Measurements from ENCODE around the gene DMXL2. TPM values are rescaled to one million over a fixed set of nuclear protein-coding genes. Genes with fewer than 3 reads are reported as not detected.
A peak's percentile ranks its signal among the peaks of the same experiment; 100 is the strongest.

DMXL2 gene, protein sequence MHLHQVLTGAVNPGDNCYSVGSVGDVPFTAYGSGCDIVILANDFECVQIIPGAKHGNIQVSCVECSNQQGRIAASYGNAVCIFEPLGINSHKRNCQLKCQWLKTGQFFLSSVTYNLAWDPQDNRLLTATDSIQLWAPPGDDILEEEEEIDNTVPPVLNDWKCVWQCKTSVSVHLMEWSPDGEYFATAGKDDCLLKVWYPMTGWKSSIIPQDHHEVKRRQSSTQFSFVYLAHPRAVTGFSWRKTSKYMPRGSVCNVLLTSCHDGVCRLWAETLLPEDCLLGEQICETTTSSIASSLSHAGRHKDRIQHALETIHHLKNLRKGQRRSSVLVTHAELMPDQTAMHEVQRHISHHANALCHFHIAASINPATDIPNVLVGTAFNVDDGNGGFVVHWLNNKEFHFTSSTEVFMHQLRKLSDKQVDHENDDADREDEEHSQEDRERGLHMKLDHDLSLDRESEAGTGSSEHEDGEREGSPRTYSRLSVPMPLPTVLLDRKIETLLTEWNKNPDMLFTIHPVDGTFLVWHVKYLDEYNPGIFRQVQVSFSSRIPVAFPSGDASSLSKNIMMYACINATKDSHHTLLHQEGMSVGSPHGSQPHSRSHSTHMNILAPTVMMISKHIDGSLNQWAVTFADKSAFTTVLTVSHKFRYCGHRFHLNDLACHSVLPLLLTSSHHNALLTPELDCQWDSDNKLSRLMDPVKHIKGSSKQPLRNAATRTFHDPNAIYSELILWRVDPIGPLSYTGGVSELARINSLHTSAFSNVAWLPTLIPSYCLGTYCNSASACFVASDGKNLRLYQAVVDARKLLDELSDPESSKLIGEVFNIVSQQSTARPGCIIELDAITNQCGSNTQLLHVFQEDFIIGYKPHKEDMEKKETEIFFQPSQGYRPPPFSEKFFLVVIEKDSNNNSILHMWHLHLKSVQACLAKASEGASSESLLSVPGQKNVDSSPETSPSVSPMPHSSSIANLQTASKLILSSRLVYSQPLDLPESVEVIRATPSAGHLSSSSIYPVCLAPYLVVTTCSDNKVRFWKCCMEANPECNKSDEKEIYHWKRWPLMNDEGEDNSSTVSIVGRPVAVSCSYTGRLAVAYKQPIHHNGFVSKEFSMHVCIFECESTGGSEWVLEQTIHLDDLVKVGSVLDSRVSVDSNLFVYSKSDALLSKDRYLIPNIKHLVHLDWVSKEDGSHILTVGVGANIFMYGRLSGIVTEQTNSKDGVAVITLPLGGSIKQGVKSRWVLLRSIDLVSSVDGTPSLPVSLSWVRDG (N-terminal part only)
- total RNA-seq = 29.0 TPM
- polyA plus RNA-seq (ENCODE audit: insufficient read depth, low read depth, low replicate concordance) = 14.6 TPM
- long read RNA-seq, donor 1 = 0 reads
- long read RNA-seq, donor 2, partial matches to known transcripts = 0 of 1 reads
- long read RNA-seq, donor 2, other reads (novel, unspliced or antisense) = 0 of 1 reads
- long read RNA-seq, donor 3 = 0 reads
- long read RNA-seq, donor 4 = 0 reads
- long read RNA-seq, donor 5, partial matches to known transcripts = 0 of 1 reads
- long read RNA-seq, donor 5, other reads (novel, unspliced or antisense) = 0 of 1 reads
- long read RNA-seq, donor 6, partial matches to known transcripts = 0 of 1 reads
- long read RNA-seq, donor 6, other reads (novel, unspliced or antisense) = 0 of 1 reads
- long read RNA-seq, donor 7, partial matches to known transcripts = 2 of 5 reads
- long read RNA-seq, donor 7, other reads (novel, unspliced or antisense) = 3 of 5 reads
- long read RNA-seq, donor 8, partial matches to known transcripts = 6 of 6 reads
- long read RNA-seq, donor 8, other reads (novel, unspliced or antisense) = 0 of 6 reads
- long read RNA-seq, donor 9 = 0 reads
- long read RNA-seq, donor 10, partial matches to known transcripts = 0 of 1 reads
- long read RNA-seq, donor 10, other reads (novel, unspliced or antisense) = 0 of 1 reads

DNA sequence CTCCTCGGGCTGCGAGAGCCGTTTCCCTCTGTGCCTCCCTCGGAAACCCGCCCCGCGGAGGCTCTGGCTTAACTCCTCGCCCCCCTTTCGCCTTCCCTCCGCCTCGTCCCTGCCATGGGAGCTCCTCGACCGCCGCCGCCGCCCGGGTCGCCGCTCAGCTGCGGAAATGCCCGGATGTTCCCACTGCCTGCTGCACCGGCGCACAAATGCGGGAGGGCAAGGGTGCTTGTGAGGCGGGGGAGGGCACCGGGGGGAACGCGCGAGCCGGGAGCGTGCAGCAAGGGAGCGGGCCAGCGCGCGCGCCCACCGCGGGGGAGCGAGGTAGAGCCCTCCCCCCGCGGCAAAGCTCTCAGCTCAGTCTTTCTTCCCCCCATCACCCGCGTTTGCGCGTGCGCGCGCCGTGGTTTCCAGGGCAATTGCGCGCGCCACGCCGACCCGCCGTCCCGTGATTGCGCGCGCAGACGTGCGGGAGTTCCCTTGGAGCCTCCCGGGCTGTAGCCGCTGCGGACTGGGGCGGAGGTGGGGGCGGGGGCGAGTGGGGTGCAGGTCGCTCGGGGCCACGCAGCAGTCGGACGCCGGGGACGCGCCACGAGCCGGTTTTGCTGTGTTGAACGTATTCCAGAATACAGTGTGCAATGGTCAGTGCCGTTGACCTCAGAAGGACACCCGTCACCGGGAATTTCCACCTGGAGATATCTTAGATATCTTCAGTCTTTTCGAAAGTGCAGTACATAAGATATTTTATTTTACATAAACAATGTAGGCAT, at the start of gene DMXL2:
Gene DMXL2 (minus strand): TSS at position 168 of the 767 bp plus-strand sequence. CDS start 226 bp downstream, outside the sequence.
- Histone ChIP-seq H3K4me1 (ENCODE audit: control insufficient read depth in 2 of 3, insufficient read depth in 2 of 3, low read depth in 1 of 3, low read length in 3 of 3) (peaks cover 0 to 6% (median 0%) of the 10 kb centered on the region in 3 donors), H3K36me3 (ENCODE audit: control insufficient read depth in 2 of 3, insufficient read depth in 3 of 3, low read length in 3 of 3) (no peaks in the 10 kb centered on the region), H3K4me3 (ENCODE audit: low read length in 3 of 3) (peak within 1 kb of the TSS; percentile 80 to 91 (median 90)), H3K27me3 (ENCODE audit: control insufficient read depth, insufficient read depth, low read length) (no peaks in the 10 kb centered on the region), H3K9ac (ENCODE audit: low read length in 3 of 3) (peak within 1 kb of the TSS; percentile 62 to 86 (median 77)), H3K27ac (ENCODE audit: low read depth in 2 of 2, low read length in 2 of 2) (peak within 1 kb of the TSS; percentile 79 to 88), H3K9me3 (ENCODE audit: control insufficient read depth in 2 of 3, insufficient read depth in 1 of 3, low read length in 3 of 3) (no peaks in the 10 kb centered on the region)
- TF ChIP-seq, protein P1, sequence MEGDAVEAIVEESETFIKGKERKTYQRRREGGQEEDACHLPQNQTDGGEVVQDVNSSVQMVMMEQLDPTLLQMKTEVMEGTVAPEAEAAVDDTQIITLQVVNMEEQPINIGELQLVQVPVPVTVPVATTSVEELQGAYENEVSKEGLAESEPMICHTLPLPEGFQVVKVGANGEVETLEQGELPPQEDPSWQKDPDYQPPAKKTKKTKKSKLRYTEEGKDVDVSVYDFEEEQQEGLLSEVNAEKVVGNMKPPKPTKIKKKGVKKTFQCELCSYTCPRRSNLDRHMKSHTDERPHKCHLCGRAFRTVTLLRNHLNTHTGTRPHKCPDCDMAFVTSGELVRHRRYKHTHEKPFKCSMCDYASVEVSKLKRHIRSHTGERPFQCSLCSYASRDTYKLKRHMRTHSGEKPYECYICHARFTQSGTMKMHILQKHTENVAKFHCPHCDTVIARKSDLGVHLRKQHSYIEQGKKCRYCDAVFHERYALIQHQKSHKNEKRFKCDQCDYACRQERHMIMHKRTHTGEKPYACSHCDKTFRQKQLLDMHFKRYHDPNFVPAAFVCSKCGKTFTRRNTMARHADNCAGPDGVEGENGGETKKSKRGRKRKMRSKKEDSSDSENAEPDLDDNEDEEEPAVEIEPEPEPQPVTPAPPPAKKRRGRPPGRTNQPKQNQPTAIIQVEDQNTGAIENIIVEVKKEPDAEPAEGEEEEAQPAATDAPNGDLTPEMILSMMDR (IDR thresholded peaks at IDR 0.05; ENCODE audit: borderline replicate concordance, extremely low read depth, insufficient read depth) = no peak
- FAIRE-seq (no peak), DNase-seq (peak; percentile 95 to 96 (median 95))
- intact Hi-C loops (cut with DNase I) = no loop called here

DNA sequence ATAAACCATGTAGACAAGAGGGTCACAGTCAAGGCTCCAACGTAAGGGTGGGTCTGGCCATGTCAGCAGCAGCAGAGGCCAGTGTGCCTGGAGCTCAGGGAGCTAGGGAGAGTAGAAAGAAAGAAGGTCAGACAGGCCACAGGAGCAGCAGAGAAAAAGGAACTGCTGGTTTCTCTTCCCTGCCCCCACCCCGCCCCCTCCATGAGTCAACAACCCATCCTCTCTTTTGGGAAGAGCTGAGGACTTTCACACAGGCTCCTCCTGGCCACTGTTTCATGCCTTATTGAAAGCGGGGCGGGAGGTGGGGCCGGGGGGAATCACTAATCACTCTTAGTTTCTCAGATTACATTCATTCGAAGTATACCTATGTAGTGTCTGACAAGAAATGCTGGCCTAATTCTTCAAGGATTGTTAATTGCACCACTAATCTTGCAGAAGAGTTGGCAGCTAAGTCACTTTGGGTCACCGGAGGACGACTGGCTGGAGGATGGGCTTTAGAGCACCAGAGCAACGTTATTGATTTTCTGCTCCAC, 49.6 kb upstream of the DMXL2 start:
- H3K4me1 ChIP-seq (ENCODE audit: control insufficient read depth in 2 of 3, insufficient read depth in 2 of 3, low read depth in 1 of 3, low read length in 3 of 3) = no peaks in the 10 kb centered on the region
- no peaks in the 10 kb centered on the region for H3K36me3 ChIP-seq (ENCODE audit: control insufficient read depth in 2 of 3, insufficient read depth in 3 of 3, low read length in 3 of 3)
- TF ChIP-seq, protein P1 (IDR thresholded peaks at IDR 0.05; ENCODE audit: borderline replicate concordance, extremely low read depth, insufficient read depth) = no peak
- intact Hi-C loops (cut with DNase I) = no loop called here
- H3K27ac ChIP-seq (ENCODE audit: low read depth in 2 of 2, low read length in 2 of 2) = no peak overlapping the region
- H3K9me3 ChIP-seq (ENCODE audit: control insufficient read depth in 2 of 3, insufficient read depth in 1 of 3, low read length in 3 of 3) = no peaks in the 10 kb centered on the region
- H3K27me3 ChIP-seq (ENCODE audit: control insufficient read depth, insufficient read depth, low read length) = no peaks in the 10 kb centered on the region
- DNase-seq (peak in 4 of 5 donors; percentile 37 to 60 (median 45)), FAIRE-seq (no peak)
- H3K4me3 ChIP-seq (ENCODE audit: low read length in 3 of 3) = no peak overlapping the region
- H3K9ac ChIP-seq (ENCODE audit: low read length in 3 of 3) = no peak overlapping the region
